ENCODE results near the gene ZNF319. TPM values are rescaled to one million over a fixed set of nuclear protein-coding genes. Genes with fewer than 3 reads are reported as not detected.

Gene ZNF319
- total RNA-seq, 1 experiment from 2014 or later, result 3.1 TPM

GRCh38 chr16:57944970-57945739 is 55.3 kb downstream of the ZNF319 start:
- Histone ChIP-seq H3K27me3 (ENCODE audit: control insufficient read depth, insufficient read depth, low read length) (no peaks in the 10 kb centered on the region), H3K4me3 (ENCODE audit: insufficient read depth, low read depth, low read length) (no peak overlapping the region), H3K36me3 (replicated peaks; ENCODE audit: control insufficient read depth, insufficient read depth, low read length) (no peaks in the 10 kb centered on the region)
- DNase-seq, result no peak

Other genes with a start within 250 kb of the ZNF319 start
- gene KIFC3, start 198.2 kb downstream of the ZNF319 start, total RNA-seq (2014; rRNA removed; shearing (Covaris generic)), result 15.9 and 20.4 TPM in 2 replicates
- not detected in 2 replicates for gene CNGB1, start 29.5 kb downstream of the ZNF319 start, total RNA-seq (2014; rRNA removed; shearing (Covaris generic))
- gene USB1, start 735 bp upstream of the ZNF319 start, total RNA-seq (2014; rRNA removed; shearing (Covaris generic)), result 20.0 and 23.9 TPM in 2 replicates
- gene MMP15, start 25.1 kb upstream of the ZNF319 start, total RNA-seq (2014; rRNA removed; shearing (Covaris generic)), result 58.2 and 60.7 TPM in 2 replicates
- gene CFAP20, start 128.7 kb upstream of the ZNF319 start, total RNA-seq (2014; rRNA removed; shearing (Covaris generic)), result 56.9 and 67.0 TPM in 2 replicates
- gene CSNK2A2, start 197.4 kb upstream of the ZNF319 start, total RNA-seq (2014; rRNA removed; shearing (Covaris generic)), result 25.7 and 37.2 TPM in 2 replicates